ENCODE data around the gene ATP9A. TPM values are rescaled to one million over a fixed set of nuclear protein-coding genes. Genes with fewer than 3 reads are reported as not detected.
A peak's percentile ranks its signal among the peaks of the same experiment; 100 is the strongest.
"Not testable (repeated sequence)": the region's sequence is repeated elsewhere in the genome, so short reads cannot be mapped to it uniquely, and the experiment has no call there.

The ATP9A gene
- total RNA-seq: 14.7 and 16.1 TPM in 2 replicates

- no peak for DNase-seq
- Mint-ChIP-seq H3K36me3 (ENCODE audit: low read depth) (peaks cover 3% of the 10 kb centered on the region), H3K4me3 (peak within 1 kb of the TSS; percentile 80), H3K27me3 (peaks cover 36% of the 10 kb centered on the region), H3K4me1 (peaks cover 5% of the 10 kb centered on the region), H3K9me3 (no peaks in the 10 kb centered on the region), H3K27ac (peak within 1 kb of the TSS; percentile 68)
- intact Hi-C loops (cut with micrococcal nuclease): loop anchor here (5.0 kb wide), 2 partner anchors 34 to 71 kb away; partner anchors contain the start of gene SALL4
Observed at GRCh38 chr20:51767867-51768758, at the start of gene ATP9A. Gene ATP9A, minus strand, starts transcription at chr20:51768390. Its CDS starts 21 bp downstream, at chr20:51768369.

GRCh38 chr20:51816856-51817255 is 48.7 kb upstream of the ATP9A start:
- H3K36me3 Mint-ChIP-seq (ENCODE audit: low read depth); H3K9me3 Mint-ChIP-seq; H3K27ac Mint-ChIP-seq; H3K4me1 Mint-ChIP-seq; intact Hi-C loops (cut with micrococcal nuclease); DNase-seq; H3K27me3 Mint-ChIP-seq; H3K4me3 Mint-ChIP-seq: not testable (repeated sequence)

GRCh38 chr20:51815383-51816076 is 47.3 kb upstream of the ATP9A start:
- no peaks in the 10 kb centered on the region for H3K9me3 Mint-ChIP-seq
- H3K27me3 Mint-ChIP-seq: peaks cover 2% of the 10 kb centered on the region
- DNase-seq: no peak
- no peak overlapping the region for H3K27ac Mint-ChIP-seq
- H3K4me3 Mint-ChIP-seq: no peak overlapping the region
- no peaks in the 10 kb centered on the region for H3K36me3 Mint-ChIP-seq (ENCODE audit: low read depth)
- H3K4me1 Mint-ChIP-seq: no peaks in the 10 kb centered on the region
- intact Hi-C loops (cut with micrococcal nuclease): no loop called here

- intact Hi-C loops (cut with micrococcal nuclease): no loop called here
- Mint-ChIP-seq H3K4me1 (no peaks in the 10 kb centered on the region), H3K4me3 (no peak overlapping the region), H3K27me3 (peaks cover 3% of the 10 kb centered on the region), H3K36me3 (ENCODE audit: low read depth) (no peaks in the 10 kb centered on the region), H3K27ac (no peak overlapping the region), H3K9me3 (no peaks in the 10 kb centered on the region)
- no peak for DNase-seq
Observed at GRCh38 chr20:51812861-51813260, 44.7 kb upstream of the ATP9A start.

- DNase-seq: no peak
- no peaks in the 10 kb centered on the region for H3K9me3 Mint-ChIP-seq
- H3K27ac Mint-ChIP-seq: no peak overlapping the region
- H3K4me3 Mint-ChIP-seq: no peak overlapping the region
- no peaks in the 10 kb centered on the region for H3K36me3 Mint-ChIP-seq (ENCODE audit: low read depth)
- H3K4me1 Mint-ChIP-seq: no peaks in the 10 kb centered on the region
- intact Hi-C loops (cut with micrococcal nuclease): no loop called here
- peaks cover 3% of the 10 kb centered on the region for H3K27me3 Mint-ChIP-seq
Observed at GRCh38 chr20:51811514-51812128, 43.4 kb upstream of the ATP9A start.

GRCh38 chr20:51811042-51811355 is 42.8 kb upstream of the ATP9A start:
- Mint-ChIP-seq H3K9me3 (no peaks in the 10 kb centered on the region), H3K4me3 (no peak overlapping the region), H3K27me3 (peaks cover 4% of the 10 kb centered on the region), H3K4me1 (no peaks in the 10 kb centered on the region), H3K36me3 (ENCODE audit: low read depth) (no peaks in the 10 kb centered on the region), H3K27ac (no peak overlapping the region)
- DNase-seq: no peak
- intact Hi-C loops (cut with micrococcal nuclease): no loop called here

GRCh38 chr20:51810155-51811041 is 42.2 kb upstream of the ATP9A start:
- no peaks in the 10 kb centered on the region for H3K36me3 Mint-ChIP-seq (ENCODE audit: low read depth)
- DNase-seq: no peak
- H3K27ac Mint-ChIP-seq: no peak overlapping the region
- no peak overlapping the region for H3K4me3 Mint-ChIP-seq
- no peaks in the 10 kb centered on the region for H3K9me3 Mint-ChIP-seq
- intact Hi-C loops (cut with micrococcal nuclease): no loop called here
- no peaks in the 10 kb centered on the region for H3K4me1 Mint-ChIP-seq
- H3K27me3 Mint-ChIP-seq: peaks cover 6% of the 10 kb centered on the region

GRCh38 chr20:51807720-51808250 is 39.6 kb upstream of the ATP9A start:
- H3K4me3 Mint-ChIP-seq: no peak overlapping the region
- H3K9me3 Mint-ChIP-seq: no peaks in the 10 kb centered on the region
- H3K27ac Mint-ChIP-seq: no peak overlapping the region
- no peak for DNase-seq
- peaks cover 22% of the 10 kb centered on the region for H3K27me3 Mint-ChIP-seq
- intact Hi-C loops (cut with micrococcal nuclease): no loop called here
- H3K36me3 Mint-ChIP-seq (ENCODE audit: low read depth): no peaks in the 10 kb centered on the region
- H3K4me1 Mint-ChIP-seq: no peaks in the 10 kb centered on the region

- H3K27me3 Mint-ChIP-seq: peaks cover 39% of the 10 kb centered on the region
- H3K4me3 Mint-ChIP-seq: no peak overlapping the region
- intact Hi-C loops (cut with micrococcal nuclease): loop anchor here (5.0 kb wide), 1 partner anchor 37 kb away; the partner anchor contains the start of gene ATP9A
- no peak for DNase-seq
- peaks cover 2% of the 10 kb centered on the region for H3K4me1 Mint-ChIP-seq
- H3K27ac Mint-ChIP-seq: no peak overlapping the region
- H3K9me3 Mint-ChIP-seq: no peaks in the 10 kb centered on the region
- no peaks in the 10 kb centered on the region for H3K36me3 Mint-ChIP-seq (ENCODE audit: low read depth)
Observed at GRCh38 chr20:51804754-51805153, 36.6 kb upstream of the ATP9A start.

- intact Hi-C loops (cut with micrococcal nuclease): loop anchor here (5.0 kb wide), 1 partner anchor 36 kb away; the partner anchor contains the start of gene ATP9A
- DNase-seq: no peak
- Mint-ChIP-seq H3K4me1 (peaks cover 2% of the 10 kb centered on the region), H3K27ac (no peak overlapping the region), H3K4me3 (no peak overlapping the region), H3K9me3 (no peaks in the 10 kb centered on the region), H3K36me3 (ENCODE audit: low read depth) (no peaks in the 10 kb centered on the region), H3K27me3 (peaks cover 53% of the 10 kb centered on the region)
Observed at GRCh38 chr20:51803148-51803854, 35.1 kb upstream of the ATP9A start.

- no peaks in the 10 kb centered on the region for H3K9me3 Mint-ChIP-seq
- no peak within 1 kb of the TSS for H3K27ac Mint-ChIP-seq
- DNase-seq: no peak
- peaks cover 2% of the 10 kb centered on the region for H3K4me1 Mint-ChIP-seq
- intact Hi-C loops (cut with micrococcal nuclease): loop anchor here (5.0 kb wide), 1 partner anchor 35 kb away; the partner anchor contains the start of gene ATP9A
- H3K36me3 Mint-ChIP-seq (ENCODE audit: low read depth): no peaks in the 10 kb centered on the region
- H3K4me3 Mint-ChIP-seq: peak within 1 kb of the TSS; percentile 74
- H3K27me3 Mint-ChIP-seq: peaks cover 63% of the 10 kb centered on the region
Observed at GRCh38 chr20:51802170-51802751, 34.1 kb upstream of the ATP9A start, which contains the start of gene SALL4. Gene SALL4, minus strand, starts transcription at chr20:51802521. Its CDS starts 113 bp downstream, at chr20:51802408.

GRCh38 chr20:51801823-51802123 is 33.6 kb upstream of the ATP9A start:
- no peak for DNase-seq
- peaks cover 2% of the 10 kb centered on the region for H3K4me1 Mint-ChIP-seq
- peaks cover 64% of the 10 kb centered on the region for H3K27me3 Mint-ChIP-seq
- intact Hi-C loops (cut with micrococcal nuclease): loop anchor here (2.0 to 5.0 kb wide), 2 partner anchors 34 to 163 kb away; partner anchors contain the start of gene ATP9A
- no peaks in the 10 kb centered on the region for H3K36me3 Mint-ChIP-seq (ENCODE audit: low read depth)
- no peak overlapping the region for H3K4me3 Mint-ChIP-seq
- H3K9me3 Mint-ChIP-seq: no peaks in the 10 kb centered on the region
- no peak overlapping the region for H3K27ac Mint-ChIP-seq

Measured in activated CD4-positive, alpha-beta T cell treated with anti-CD3 and anti-CD28 coated beads, Interleukin-2, amount 10 ng/mL, durations not matched to agents 24 days and 14 days (primary cell).